Ammon's horn (tissue), 1 donor: Measurements from ENCODE around the gene PHACTR2.
"Not testable (repeated sequence)": the region's sequence is repeated elsewhere in the genome, so short reads cannot be mapped to it uniquely, and the experiment has no call there.

ENCODE experiments used
- DNase-seq: peaks from one replicate; pipeline ENCODE4 v3.0.0-alpha.2; 2016; ENCODE audit warnings: low spot score

The PHACTR2 gene

DNA sequence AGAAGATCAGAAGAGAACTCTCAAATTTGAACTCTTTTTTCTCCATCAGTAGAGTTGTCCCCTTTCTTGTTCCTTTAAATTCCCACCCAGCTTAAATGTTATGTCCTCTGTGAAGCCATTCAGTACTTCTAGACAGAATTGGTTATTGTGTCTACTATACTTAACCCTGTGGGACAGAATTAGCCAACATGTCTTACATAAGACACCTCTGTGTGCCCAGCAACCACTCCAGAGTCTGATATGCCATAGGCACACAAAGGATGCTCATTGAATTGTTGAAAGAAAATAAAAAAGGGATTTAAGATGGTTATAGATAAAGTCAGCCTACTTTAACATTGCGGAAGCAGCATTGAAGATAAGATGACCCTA is 88.4 kb downstream of the PHACTR2 start:
- no peak for DNase-seq

DNA sequence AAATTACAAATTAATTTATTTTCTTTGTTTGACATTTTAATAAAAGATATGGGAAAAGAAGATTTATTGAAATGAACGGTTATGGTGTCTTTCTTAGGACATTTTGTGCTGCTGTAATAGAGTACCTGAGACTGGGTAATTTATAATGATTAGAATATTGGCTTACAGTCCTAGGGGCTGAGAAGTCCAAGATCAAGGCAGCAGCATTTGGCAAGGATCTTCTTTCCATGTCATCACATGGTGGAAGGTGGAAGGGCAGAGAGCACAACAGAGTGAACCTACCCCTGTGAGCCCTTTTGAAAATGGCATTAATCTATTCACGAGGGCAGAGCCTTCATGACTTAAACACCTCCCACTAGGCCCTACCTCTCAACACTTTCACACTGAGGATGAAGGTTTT is 89.7 kb downstream of the PHACTR2 start:
- DNase-seq = no peak

DNA sequence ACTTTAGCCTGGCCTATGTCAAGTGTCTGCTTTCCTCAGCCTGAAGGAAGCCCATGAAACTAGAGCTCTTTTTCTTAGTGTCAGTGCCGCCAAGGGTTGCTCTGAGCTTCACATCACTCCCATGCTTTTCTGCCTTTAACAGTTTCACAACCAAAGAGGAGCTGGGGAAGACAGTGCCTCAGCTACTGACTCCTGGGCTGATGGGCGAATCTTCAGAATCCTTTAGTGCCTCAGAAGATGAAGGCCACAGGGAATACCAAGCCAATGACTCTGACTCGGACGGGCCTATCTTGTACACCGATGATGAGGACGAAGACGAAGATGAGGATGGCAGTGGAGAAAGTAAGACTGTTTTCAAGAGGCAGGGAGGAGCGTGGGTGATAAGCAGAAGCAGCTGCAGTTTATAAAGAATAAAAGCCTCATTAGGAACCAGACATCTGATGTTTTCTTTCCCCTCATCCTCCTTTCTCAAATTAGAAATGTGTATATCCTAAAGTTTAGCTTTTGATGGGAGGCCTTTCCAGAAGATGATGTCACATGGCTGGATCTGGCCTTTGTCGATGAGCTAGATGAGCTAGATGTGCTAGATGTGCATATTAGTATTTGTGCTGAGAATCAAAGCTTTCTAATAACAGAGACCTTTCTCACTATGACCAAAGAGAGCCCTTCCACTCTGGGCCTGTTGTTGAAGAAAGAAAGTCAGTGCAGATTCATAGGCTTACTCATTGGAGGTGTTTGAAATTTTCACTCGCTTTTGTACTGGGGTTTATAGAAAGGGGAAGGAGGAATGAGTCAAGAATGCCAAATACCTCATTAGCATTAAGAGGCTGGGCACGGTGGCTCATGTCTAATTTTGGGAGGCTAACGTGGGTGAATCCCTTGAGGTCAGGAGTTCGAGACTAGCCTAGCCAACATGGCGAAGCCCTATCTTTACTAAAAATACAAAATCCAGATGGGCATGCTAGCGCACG is 94.6 kb downstream of the PHACTR2 start:
- DNase-seq = no peak

- DNase-seq = no peak
These were observed 95.9 kb downstream of the PHACTR2 start for GRCh38 chr6:143773506-143774150.

GRCh38 chr6:143774347-143774746 is 96.6 kb downstream of the PHACTR2 start:
- no peak for DNase-seq

DNA sequence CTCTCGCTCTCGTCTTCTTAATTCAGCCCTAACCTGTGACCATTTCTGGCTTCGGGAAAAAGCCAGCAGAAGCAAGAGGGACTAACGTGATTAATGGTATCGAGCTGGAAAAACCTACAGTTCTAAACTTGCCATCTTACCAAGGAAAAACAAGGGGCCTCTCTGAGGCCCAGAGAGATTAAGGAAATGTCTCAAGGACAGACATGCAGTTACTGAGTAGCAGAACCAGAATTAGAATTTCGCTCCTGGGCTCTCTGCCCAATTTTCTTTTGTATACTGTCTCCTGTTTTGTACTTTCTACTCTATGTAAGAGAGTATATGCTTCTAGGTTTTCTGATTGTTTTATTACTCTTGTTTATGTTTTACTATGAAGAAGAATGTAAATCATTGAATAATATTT is 97.6 kb downstream of the PHACTR2 start:
- no peak for DNase-seq

- DNase-seq = no peak
These were observed 101.2 kb downstream of the PHACTR2 start for GRCh38 chr6:143778926-143779325.

GRCh38 chr6:143782481-143782880 is 104.7 kb downstream of the PHACTR2 start:
- DNase-seq = no peak

GRCh38 chr6:143783077-143783476 is 105.3 kb downstream of the PHACTR2 start:
- no peak for DNase-seq

DNA sequence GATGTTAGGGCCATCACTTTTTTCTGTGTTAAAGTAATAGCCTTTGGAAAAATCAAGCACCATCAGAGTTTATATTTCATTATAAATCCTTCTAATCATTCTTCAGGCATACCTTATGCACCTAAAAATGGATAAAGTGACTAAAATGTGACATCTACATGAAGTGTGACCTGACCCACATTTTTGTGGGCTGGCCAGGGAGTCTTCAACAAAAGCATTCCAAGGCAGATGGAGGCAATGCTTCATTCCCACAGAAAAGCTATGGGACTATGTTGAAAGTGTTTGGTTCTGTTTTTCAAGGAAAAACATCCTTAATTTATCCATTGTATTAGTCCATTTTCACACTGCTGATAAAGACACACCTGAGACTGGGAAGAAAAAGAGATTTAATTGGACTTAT is 106.6 kb downstream of the PHACTR2 start:
- DNase-seq = no peak

DNA sequence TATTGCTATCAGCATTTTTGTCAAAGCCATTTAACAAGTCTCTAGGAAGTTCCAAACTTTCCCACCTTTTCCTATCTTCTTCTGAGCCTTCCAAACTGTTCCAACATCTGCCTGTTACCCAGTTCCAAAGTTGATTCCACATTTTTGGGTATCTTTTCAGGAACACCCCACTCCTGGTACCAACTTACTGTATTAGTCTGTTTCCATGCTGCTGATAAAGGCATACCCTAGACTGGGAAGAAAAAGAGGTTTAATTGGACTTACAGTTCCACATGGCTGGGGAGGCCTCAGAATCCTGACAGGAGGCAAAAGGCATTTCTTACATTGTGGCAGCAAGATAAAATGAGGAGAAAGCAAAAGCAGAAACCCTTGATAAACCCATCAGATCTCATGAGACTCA is 108.6 kb downstream of the PHACTR2 start:
- not testable (repeated sequence) for DNase-seq

GRCh38 chr6:143792402-143793279 is 114.9 kb downstream of the PHACTR2 start:
- no peak for DNase-seq

DNA sequence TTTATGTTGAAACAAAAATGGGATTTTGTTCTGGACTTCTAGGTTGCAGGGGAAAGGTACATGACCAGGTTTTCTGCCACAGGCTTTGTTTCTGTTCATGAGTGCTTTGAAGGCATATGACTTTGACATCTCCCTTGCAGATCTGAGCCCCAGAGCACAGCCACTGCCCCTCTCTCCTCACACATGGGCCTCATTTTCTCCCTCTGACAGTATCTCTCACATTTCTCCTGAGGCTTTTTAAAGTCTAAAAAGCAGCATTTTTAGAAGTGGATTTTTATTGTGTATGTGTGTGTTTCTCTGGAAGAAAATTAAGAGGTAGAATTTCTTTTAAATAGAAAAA is 115.5 kb downstream of the PHACTR2 start:
- no peak for DNase-seq

DNA sequence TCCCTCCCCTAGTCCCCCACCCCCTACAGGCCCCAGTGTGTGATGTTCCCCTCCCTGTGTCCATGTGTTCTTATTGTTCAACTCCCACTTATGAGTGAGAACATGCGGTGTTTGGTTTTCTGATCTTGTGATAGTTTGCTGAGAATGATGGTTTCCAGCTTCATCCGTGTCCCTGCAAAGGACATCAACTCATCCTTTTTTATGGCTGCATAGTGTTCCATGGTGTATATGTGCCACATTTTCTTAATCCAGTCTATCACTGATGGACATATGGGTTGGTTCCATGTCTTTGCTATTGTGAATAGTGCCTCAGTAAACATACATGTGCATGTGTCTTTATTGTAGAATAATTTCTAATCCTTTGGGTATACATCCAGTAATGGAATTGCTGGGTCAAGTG is 118.8 kb downstream of the PHACTR2 start:
- not testable (repeated sequence) for DNase-seq

GRCh38 chr6:143798487-143798886 is 120.7 kb downstream of the PHACTR2 start:
- DNase-seq = not testable (repeated sequence)

DNA sequence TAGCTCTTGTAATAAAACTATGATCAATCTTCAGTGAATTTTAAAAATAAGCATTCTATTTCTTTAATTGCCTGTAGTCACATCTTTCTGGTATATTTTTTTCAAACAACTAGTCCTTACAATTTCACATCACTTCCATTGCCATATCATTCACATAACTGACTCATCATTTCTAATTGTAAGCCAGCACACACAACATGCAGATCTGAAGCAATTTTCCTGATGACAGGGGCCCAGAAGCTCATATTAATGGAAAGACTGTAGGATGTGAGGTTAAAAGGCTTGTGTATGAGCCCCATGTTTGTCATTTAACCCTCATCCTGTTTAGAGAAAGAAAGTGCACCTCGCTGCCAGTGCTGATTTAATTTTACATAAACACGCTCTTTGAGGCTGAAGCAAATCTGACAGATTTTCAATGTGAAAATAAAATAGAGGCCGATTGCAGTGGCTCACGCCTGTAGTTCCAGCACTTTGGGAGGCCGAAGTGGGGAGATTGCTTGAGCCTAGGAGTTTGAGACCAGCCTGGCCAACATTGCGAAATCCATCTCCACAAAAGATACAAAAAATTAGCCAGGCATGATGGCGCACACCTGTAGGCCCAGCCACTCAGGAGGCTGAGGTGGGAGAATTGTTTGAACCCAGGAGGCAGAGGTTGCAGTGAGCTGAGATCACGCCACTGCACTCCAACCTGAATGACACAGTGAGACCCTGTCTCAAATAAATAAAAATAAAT is 125.2 kb downstream of the PHACTR2 start:
- DNase-seq = no peak

DNA sequence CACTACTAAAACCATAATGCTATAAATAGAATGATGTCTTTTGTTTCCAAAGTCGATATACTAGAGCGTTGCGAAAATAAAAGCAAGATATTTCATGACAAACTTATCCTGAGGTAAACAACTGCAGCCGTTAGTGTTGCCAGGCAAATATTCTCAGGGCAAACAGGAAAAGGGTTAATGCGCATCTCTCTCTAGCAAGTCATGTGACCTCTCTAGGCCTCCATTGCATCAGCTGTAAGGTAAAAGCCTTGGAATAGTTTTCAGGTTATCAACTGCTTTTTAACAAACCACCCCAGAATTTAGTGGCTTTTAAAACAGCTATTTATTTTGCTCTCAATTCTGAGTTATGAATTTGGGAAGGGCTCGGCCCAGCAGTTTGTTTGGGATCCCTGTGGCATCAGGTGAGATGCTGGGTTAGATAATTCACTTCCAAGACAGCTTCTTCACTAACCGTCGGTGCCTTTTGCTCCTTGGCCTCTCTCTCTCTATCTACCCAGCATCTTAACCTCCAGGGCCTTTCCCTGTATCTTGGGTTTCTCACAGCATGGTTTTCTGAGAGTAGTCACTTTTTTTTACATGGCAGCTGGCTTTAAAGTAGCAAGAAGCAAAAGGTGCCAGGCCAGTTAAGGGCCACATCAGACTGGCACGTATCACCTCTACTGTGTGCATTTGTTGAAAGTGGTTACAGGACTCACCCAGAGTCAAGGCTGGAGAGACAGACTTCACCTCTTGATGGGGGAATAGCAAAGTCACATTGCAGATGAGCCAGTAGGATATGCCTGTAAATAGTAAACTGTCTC is 126.2 kb downstream of the PHACTR2 start:
- DNase-seq = no peak

DNA sequence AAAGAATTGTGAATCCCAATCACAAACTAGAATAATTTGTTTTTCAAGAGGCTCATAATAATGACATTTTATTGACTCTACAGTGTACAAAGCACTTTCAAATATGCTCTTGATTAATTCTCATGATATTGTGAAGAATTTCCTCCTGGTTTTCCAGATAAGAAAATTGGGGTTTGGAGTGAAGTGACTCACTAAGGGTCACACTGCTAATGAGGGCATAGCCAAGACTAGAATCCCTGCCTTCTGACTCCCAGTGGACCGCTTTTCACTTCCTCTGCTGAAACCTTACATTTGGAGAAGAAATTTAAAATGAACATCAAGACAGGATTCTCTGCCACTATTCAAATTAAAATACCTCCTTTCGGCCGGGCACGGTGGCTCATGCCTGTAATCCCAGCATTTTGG is 127.1 kb downstream of the PHACTR2 start:
- no peak for DNase-seq

GRCh38 chr6:143806282-143807102 is 128.7 kb downstream of the PHACTR2 start:
- DNase-seq = no peak
